Uterus (tissue), 4 donors: ENCODE results near the gene RHCG. TPM values are rescaled to one million over a fixed set of nuclear protein-coding genes. Genes with fewer than 3 reads are reported as not detected.
A peak's percentile ranks its signal among the peaks of the same experiment; 100 is the strongest.

Source experiments
- DNase-seq, 2 donors: peaks; one replicate each; pipeline ENCODE4 v3.0.0-alpha.2; 2019 to 2020
- H3K27ac ChIP-seq, 2 donors: fragments of 200-600 bp; sonication (generic); 1 replicate in 1 of 2; 2 replicates in 1 of 2; pipeline ENCODE4 v1.5.1; 2016 to 2018
- H3K27me3 ChIP-seq, 2 donors: fragments of 200-600 bp; sonication (generic); one replicate each; pipeline ENCODE4 v1.5.1; 2018 to 2019; ENCODE audit warnings: control low read depth in 1 of 2
- H3K36me3 ChIP-seq, 2 donors: fragments of 200-600 bp; sonication (generic); one replicate each; pipeline ENCODE4 v1.5.1; 2019; ENCODE audit warnings: control low read depth in 1 of 2
- H3K4me1 ChIP-seq, 2 donors: fragments of 200-600 bp; sonication (generic); one replicate each; pipeline ENCODE4 v1.5.1; 2018 to 2019; ENCODE audit warnings: control low read depth in 1 of 2
- H3K4me3 ChIP-seq, 2 donors: fragments of 200-600 bp; sonication (generic); 1 replicate in 1 of 2; 2 replicates in 1 of 2; pipeline ENCODE4 v1.5.1; 2018 to 2019; ENCODE audit warnings: mild to moderate bottlenecking in 1 of 2
- H3K9me3 ChIP-seq, 2 donors: fragments of 200-600 bp; sonication (generic); one replicate each; pipeline ENCODE4 v1.5.1; 2019; ENCODE audit warnings: control low read depth in 1 of 2
- CTCF ChIP-seq, 4 experiments: fragments of 200-600 bp in 2 of 4; fragments of 450-650 bp in 2 of 4; sonication (generic) in 2 of 4; IDR thresholded peaks; one replicate each; pipeline ENCODE4 v1.5.1; 2016 to 2019; ENCODE audit warnings: antibody characterized with exemption in 4 of 4, mild to moderate bottlenecking in 2 of 4, moderate library complexity in 1 of 4
- POLR2A ChIP-seq, 2 donors: fragments of 450-650 bp; IDR thresholded peaks; one replicate each; pipeline ENCODE4 v1.6.1; 2016; ENCODE audit warnings: antibody characterized with exemption in 2 of 2, mild to moderate bottlenecking in 1 of 2, moderate library complexity in 1 of 2
- intact Hi-C: fragments of 100-400 bp; cut with DNase I; formaldehyde crosslinking; loops from one replicate; pipeline ENCODE4 v1.15.1; 2023; ENCODE audit warnings: low total_unique reads
- total RNA-seq, 4 donors: library from RNA; depleted of rRNA in 3 of 4; stranded (reverse); fragments of >200 nt in 3 of 4; gene quantifications; one replicate each; pipeline versions ENCODE4 v1.1.0 to v1.2.4, GENCODE V29; 2014 to 2023
- donor health status: DM: yes; HTN: yes; CAD: no.

Gene RHCG
- total RNA-seq, 4 donors from 2014 or later: 0.14 to 2.9 (median 0.58) TPM; not detected in 1

- no peaks in the 10 kb centered on the region for H3K4me1 ChIP-seq
- H3K27ac ChIP-seq: no peak overlapping the region
- TF ChIP-seq POLR2A (IDR thresholded peaks at IDR 0.05) (no peak), CTCF (IDR thresholded peaks at IDR 0.05) (no peak)
- no peak overlapping the region for H3K4me3 ChIP-seq
- no peaks in the 10 kb centered on the region for H3K27me3 ChIP-seq
- H3K36me3 ChIP-seq: no peaks in the 10 kb centered on the region
- DNase-seq: no peak
- no peaks in the 10 kb centered on the region for H3K9me3 ChIP-seq
- intact Hi-C loops: no loop called here
Observed at GRCh38 chr15:89439764-89440163, 56.6 kb downstream of the RHCG start.

- H3K4me3 ChIP-seq: no peak overlapping the region
- intact Hi-C loops: no loop called here
- H3K9me3 ChIP-seq: no peaks in the 10 kb centered on the region
- no peak for TF ChIP-seq POLR2A (IDR thresholded peaks at IDR 0.05)
- TF ChIP-seq CTCF (IDR thresholded peaks at IDR 0.05): no peak
- no peaks in the 10 kb centered on the region for H3K27me3 ChIP-seq
- no peak for DNase-seq
- no peaks in the 10 kb centered on the region for H3K36me3 ChIP-seq
- no peaks in the 10 kb centered on the region for H3K4me1 ChIP-seq
- no peak overlapping the region for H3K27ac ChIP-seq
Observed at GRCh38 chr15:89436560-89437311, 59.6 kb downstream of the RHCG start.

- H3K27me3 ChIP-seq: no peaks in the 10 kb centered on the region
- H3K27ac ChIP-seq: no peak overlapping the region
- no peak overlapping the region for H3K4me3 ChIP-seq
- no peaks in the 10 kb centered on the region for H3K4me1 ChIP-seq
- no peaks in the 10 kb centered on the region for H3K9me3 ChIP-seq
- DNase-seq: no peak
- TF ChIP-seq CTCF (IDR thresholded peaks at IDR 0.05): no peak
- no peak for TF ChIP-seq POLR2A (IDR thresholded peaks at IDR 0.05)
- intact Hi-C loops: no loop called here
- no peaks in the 10 kb centered on the region for H3K36me3 ChIP-seq
Observed at GRCh38 chr15:89435362-89435761, 61.0 kb downstream of the RHCG start.

- Histone ChIP-seq H3K27me3 (no peaks in the 10 kb centered on the region), H3K36me3 (no peaks in the 10 kb centered on the region), H3K9me3 (no peaks in the 10 kb centered on the region), H3K4me3 (no peak overlapping the region), H3K4me1 (no peaks in the 10 kb centered on the region), H3K27ac (no peak overlapping the region)
- no peak for DNase-seq
- intact Hi-C loops: loop anchor here (5.0 kb wide), 1 partner anchor 76 kb away; no protein-coding TSS in a partner anchor
- TF ChIP-seq CTCF (IDR thresholded peaks at IDR 0.05) (no peak), POLR2A (IDR thresholded peaks at IDR 0.05) (no peak)
Observed at GRCh38 chr15:89433686-89434085, 62.7 kb downstream of the RHCG start.

- peak; percentile 92 to 98 (median 94) for TF ChIP-seq CTCF (IDR thresholded peaks at IDR 0.05)
- TF ChIP-seq POLR2A (IDR thresholded peaks at IDR 0.05): no peak
- Histone ChIP-seq H3K9me3 (no peaks in the 10 kb centered on the region), H3K36me3 (no peaks in the 10 kb centered on the region), H3K27ac (no peak overlapping the region), H3K4me1 (no peaks in the 10 kb centered on the region), H3K27me3 (no peaks in the 10 kb centered on the region), H3K4me3 (peak overlapping the region; percentile 13 to 41)
- DNase-seq: peak; percentile 75 to 85
- intact Hi-C loops: loop anchor here (5.0 kb wide), 1 partner anchor 73 kb away; no protein-coding TSS in a partner anchor
Observed at GRCh38 chr15:89430530-89431341, 65.6 kb downstream of the RHCG start.
